HG02623 (cell line): ENCODE results near the gene KRT9.
"Not testable (repeated sequence)": the region's sequence is repeated elsewhere in the genome, so short reads cannot be mapped to it uniquely, and the experiment has no call there.

ENCODE experiments used
- ATAC-seq: cut with Tn5 transposase; IDR thresholded peaks from one replicate; pipeline ENCODE4 v1.9.1; 2021; ENCODE audit warnings: moderate library complexity; ENCODE audit not compliant: unreplicated experiment

The KRT9 gene

DNA sequence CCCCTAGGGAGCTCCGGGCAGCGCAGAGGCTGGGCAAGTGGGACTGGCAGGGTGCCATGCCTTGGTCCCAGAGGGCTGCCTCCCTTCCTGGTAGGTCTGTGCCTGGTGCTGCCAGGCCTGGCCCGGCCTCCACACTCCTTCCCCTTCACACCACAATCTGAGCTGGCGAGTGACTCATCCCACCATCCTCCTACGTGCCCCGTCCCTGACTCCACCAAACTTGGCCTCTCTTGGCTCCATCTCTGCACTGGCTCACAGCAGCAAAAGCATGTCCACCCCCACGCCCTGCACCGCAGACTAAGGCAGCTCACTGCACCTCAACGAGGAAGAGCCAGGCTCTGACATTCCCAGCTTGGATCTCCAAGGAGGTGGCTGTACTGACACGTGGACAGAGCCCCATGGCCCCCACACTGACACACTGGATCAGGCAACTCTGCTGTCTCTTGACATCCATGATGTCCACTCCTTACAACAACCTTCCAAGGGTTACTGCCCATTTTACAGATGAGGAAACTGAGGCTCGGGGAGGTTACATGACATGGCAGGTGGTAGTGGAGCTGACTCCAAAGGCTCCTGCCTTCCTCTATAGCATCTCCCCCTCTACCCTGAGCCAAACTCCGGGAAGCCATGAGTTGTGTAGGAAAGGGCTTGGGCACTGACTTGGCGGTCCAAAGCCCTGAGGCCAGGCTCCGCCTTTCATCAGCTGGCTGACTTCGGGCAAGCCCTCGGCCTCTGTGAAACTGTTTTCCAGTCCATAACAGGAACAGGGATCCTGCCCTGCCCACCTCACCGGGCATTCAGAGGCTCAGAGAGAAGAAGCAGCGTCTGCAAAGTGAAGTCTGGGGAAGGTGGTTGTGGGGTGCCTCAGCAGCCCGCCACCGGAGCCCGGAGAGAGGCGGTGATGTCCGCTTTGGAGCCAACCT, 23.7 kb downstream of the KRT9 start:
- no peak for ATAC-seq

DNA sequence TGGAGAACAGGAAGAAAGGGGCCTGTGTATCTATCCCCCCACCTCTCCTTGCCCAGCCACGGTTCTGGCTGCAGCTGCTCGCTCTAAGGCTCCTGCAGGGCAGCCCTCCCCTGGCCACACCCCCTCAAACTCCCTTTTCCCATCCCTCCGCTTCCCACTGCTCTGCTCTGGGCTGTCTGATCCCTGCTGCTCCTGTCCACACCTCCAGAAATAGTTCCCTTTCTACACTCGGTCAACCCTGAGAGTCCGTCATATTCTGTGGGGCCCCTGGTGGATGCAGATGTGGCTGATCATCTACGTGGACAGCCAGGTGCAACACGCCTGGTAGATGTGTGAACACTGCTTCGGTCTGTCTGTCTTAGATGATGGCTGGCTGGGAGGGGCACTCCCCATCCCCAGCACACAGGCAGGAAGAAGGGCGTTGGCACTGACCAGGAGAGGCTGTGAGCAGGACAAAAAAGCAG, 24.4 kb downstream of the KRT9 start:
- ATAC-seq: no peak

DNA sequence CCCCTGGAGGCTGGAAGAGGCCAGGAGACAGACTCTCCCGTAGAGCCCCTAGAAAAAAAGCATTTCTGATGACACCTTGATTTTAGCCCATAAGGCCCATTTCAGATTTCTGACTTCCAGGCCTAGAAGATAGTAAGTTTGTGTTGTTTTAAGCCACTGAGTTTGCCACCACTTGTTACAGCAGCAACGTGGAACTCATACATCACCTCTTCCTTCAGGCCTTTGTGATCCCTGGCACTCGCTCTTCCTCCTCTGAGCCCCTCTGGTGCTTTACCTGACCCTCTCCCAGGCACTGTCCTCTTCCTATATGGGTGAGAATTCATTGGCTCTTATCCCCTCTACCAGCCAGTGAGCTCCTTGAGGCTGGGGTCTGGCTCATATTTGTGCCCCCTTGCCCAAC, 25.0 kb downstream of the KRT9 start:
- no peak for ATAC-seq

DNA sequence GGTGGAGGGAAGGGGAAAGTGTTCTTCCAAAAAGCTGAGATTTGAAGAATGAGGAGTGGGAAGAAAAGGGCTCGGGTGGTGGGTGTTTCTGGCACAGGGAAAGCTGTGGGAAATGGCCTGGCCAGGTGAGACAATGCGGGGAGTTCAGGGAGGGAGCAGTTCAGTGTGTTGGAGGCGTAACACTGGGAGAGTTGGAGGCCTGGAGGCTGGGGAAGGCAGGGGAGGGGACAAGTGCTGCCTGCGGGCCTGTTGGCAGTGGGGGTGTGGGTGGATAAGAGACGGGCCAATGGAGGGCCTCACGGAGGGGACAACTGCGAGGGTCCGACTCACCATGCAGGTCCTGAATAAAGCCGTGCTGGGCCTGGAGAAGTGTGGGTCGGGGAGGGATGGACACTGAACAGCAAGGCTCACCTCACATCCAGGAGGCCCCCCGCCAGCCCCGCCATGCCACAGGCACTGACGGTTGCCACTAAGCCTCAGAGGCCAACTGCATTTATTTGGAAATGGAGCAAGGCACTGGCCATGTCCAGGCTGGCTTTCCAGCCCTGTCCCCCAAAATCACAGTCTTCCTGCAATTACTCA, 25.9 kb downstream of the KRT9 start:
- no peak for ATAC-seq

DNA sequence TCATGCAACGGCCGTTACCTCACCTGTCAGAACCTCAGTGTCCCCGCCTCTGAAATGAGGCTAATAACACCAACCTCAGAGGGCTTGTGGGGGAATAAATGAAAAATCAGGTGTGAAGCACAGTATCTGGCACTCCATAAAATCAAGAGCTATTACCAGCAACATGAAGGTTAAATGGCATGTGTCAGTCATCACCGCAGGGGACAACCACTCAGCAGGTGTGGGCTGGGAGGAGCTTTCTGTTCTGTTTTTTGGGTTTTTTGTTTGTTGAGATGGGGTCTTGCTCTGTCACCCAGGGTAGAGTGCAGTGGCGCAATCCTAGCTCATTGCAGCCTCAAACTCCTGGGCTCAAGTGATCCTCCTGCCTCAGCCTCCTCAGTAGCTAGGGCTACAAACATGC, 26.9 kb downstream of the KRT9 start:
- no peak for ATAC-seq

DNA sequence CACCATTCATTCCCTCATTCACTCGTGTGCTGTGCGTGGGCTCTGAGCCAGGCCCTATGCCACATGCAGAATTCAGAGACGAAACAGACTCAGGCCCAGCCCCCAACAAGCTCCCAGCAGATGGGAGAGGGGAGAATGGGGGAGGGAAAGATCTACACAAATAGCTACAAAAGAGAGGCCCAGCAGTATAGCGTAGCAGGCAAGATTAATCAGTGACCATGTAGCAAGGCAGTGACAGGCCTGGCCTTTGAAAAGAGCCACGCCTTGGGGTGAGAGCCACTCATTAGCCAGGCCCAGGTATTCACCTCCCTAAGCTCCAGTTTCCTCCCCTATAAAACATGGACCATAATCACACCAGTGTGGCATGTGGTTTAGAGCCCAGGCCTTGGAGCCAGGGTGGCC, 27.4 kb downstream of the KRT9 start:
- no peak for ATAC-seq

GRCh38 chr17:41542786-41543185, 29.1 kb downstream of the KRT9 start:
- not testable (repeated sequence) for ATAC-seq

- ATAC-seq: no peak
Observed at GRCh38 chr17:41542357-41542756, 29.5 kb downstream of the KRT9 start.

GRCh38 chr17:41540921-41541625, 30.8 kb downstream of the KRT9 start:
- no peak for ATAC-seq

DNA sequence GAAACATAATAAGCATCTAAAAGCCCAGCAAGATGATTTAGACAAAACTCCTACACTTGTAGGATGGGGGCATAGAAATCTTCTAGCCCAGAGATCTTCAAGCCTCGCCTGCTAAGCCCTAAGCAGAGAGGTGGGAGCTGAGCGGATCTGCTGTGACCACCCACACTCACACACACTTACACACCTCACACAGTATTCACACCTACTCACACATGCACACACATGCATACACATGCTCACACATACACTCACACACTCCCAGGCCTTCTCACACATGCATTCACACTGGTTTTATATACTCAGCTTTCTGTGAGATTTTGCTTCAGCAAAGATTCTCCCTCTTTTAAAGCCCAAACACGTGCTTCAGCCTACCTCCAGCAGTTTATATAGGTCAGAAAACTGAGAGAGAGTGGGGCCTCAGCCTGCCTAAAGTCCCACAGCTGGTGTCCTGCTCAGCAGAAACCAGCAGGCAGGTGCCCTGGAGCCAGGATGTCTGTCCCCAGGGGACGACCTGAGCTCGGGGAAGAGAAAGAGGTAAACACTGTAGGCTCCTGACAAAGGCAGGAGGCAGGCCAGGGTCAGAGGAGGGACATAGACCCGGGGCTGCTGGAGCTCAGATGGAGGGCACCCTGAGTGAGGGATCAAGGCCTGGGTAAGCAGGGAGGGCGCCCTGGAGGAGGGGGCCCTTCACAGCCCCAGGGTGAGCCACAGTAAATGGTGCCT, 31.7 kb downstream of the KRT9 start:
- no peak for ATAC-seq

DNA sequence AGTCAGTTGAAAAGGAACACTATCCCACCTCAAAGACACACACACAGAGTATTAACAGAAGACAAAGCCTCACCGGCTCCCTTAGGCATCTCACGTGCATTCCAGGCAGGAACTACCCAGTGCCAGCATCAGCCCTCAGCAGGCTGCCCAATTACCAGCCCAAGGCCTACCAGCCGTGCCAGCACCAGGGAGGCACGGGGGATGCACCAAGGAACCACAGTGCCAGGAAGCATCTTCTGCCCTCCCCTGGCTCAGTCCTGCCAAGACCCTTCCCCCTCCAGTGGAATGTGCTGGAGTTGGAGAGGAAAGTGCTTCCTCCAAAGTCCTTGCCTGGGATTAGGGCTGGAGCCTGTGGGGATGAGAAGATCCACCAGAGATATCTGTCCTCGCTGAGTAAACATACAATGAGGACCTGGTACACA, 32.8 kb downstream of the KRT9 start:
- no peak for ATAC-seq

GRCh38 chr17:41538565-41538991, 33.3 kb downstream of the KRT9 start:
- ATAC-seq: no peak

- no peak for ATAC-seq
Observed at GRCh38 chr17:41537990-41538389, 33.9 kb downstream of the KRT9 start.

GRCh38 chr17:41537614-41537954, 34.3 kb downstream of the KRT9 start:
- ATAC-seq: no peak

GRCh38 chr17:41536741-41537613, 34.9 kb downstream of the KRT9 start:
- no peak for ATAC-seq

DNA sequence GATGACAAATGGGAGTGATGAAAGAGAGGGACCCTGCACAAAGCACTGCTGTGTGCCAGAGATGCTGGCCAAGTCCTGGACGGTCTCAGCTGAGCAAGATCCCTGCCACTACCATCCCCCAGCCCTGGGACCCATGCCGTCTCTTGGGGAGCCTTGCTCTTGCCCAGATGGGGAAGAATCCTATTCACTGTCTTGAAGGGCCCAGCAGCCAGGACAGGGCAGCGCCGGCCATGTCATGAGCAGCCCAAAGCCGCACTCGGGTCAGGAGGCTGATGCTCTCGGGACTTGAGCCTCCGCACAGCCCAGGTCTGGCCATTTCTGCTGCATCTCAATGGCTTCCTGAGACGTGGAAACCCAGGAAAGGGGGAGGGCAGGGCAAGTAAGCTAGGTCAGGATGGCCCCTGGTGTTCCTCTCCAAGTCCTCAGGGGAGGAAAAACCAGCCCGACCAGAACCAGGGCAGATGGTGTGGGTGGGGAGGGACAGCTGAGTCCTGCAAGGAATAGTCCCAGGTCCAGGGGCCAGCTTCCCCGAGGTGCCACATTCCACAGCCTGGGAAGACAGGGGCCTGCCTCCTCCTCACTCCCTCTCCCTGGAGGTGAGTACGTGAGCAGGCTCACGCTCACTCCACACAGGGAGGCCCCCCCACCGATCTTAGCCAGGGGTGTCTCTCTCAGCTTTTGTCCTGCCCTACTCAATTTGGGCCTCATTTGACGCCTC, 35.9 kb downstream of the KRT9 start:
- ATAC-seq: no peak

DNA sequence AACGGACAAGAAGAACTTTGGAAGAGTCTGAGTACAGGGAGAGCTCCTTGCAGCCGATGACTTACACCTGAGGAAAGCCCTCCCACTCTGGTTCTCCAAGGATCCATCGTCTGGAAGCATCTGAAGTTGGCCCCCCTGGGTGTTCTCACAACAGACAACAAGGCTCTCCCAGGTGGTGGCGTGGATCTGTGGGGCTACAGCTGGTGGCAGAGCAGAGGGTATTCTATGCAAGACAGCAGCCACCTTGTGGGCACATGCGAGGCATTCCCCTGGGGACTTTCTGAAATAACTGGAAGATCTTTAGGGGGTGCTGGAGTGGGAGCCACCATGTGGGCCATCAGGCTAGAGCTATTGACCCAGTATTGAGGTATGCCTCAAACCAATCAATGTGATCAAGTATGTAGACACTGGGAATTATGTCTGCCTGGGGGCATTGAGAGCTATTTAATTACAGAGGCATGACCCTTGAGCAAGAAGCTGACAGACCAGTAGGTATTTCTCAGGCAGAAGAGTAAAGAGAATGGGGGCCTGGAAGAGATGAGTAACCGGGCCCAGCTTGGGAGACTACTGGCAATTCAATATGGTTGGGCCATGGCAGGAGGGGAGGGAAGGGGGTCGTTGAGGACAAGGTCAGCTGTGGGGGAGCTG, 36.8 kb downstream of the KRT9 start:
- no peak for ATAC-seq

GRCh38 chr17:41533613-41534012, 38.2 kb downstream of the KRT9 start:
- ATAC-seq: no peak

GRCh38 chr17:41532947-41533570, 38.8 kb downstream of the KRT9 start:
- no peak for ATAC-seq
